HG03064 (cell line): Measurements from ENCODE around the gene LCTL.
"Not testable (repeated sequence)": the region's sequence is repeated elsewhere in the genome, so short reads cannot be mapped to it uniquely, and the experiment has no call there.

Experiments
- ATAC-seq: cut with Tn5 transposase; IDR thresholded peaks from one replicate; pipeline ENCODE4 v1.9.1; 2021; ENCODE audit warnings: low read depth; ENCODE audit not compliant: unreplicated experiment

Gene LCTL

GRCh38 chr15:66503780-66504562 is 61.8 kb downstream of the LCTL start:
- ATAC-seq, result no peak

GRCh38 chr15:66503041-66503648 is 62.7 kb downstream of the LCTL start:
- not testable (repeated sequence) for ATAC-seq

GRCh38 chr15:66502491-66502890 is 63.3 kb downstream of the LCTL start:
- ATAC-seq, result no peak

- not testable (repeated sequence) for ATAC-seq
These were observed 65.5 kb downstream of the LCTL start for GRCh38 chr15:66500346-66500745.

- no peak for ATAC-seq
These were observed 67.1 kb downstream of the LCTL start for GRCh38 chr15:66498501-66499386.
